Kasumi-1 (cell line): ENCODE results near the gene NPPC.

Source experiments
- DNase-seq, 2 experiments: peaks; one replicate each; lab custom pipeline; 2025; lab: John Stamatoyannopoulos, UW

The NPPC gene

GRCh38 chr2:231935207-231935524, 9.0 kb upstream of the NPPC start:
- DNase-seq = no peak

- no peak for DNase-seq
Observed at GRCh38 chr2:231934441-231935206, 8.4 kb upstream of the NPPC start.

GRCh38 chr2:231933916-231934401, 7.8 kb upstream of the NPPC start:
- no peak for DNase-seq

- no peak for DNase-seq
Observed at GRCh38 chr2:231932985-231933915, 7.1 kb upstream of the NPPC start.

GRCh38 chr2:231932711-231932970, 6.4 kb upstream of the NPPC start:
- DNase-seq = no peak

- DNase-seq = no peak
Observed at GRCh38 chr2:231931481-231931915, 5.3 kb upstream of the NPPC start.

GRCh38 chr2:231930593-231931281, 4.5 kb upstream of the NPPC start:
- DNase-seq = no peak

- DNase-seq = no peak
Observed at GRCh38 chr2:231929961-231930592, 3.9 kb upstream of the NPPC start.

- no peak for DNase-seq
Observed at GRCh38 chr2:231928901-231929725, 2.9 kb upstream of the NPPC start.

GRCh38 chr2:231928481-231928880, 2.3 kb upstream of the NPPC start:
- no peak for DNase-seq

- DNase-seq = no peak
Observed at GRCh38 chr2:231927566-231927890, 1.3 kb upstream of the NPPC start.

- DNase-seq = no peak
Observed at GRCh38 chr2:231926761-231927565, 767 bp upstream of the NPPC start.

- peak in 1 of 2 experiments; percentile 4 for DNase-seq
Observed at GRCh38 chr2:231925303-231926179, 655 bp downstream of the NPPC start.

GRCh38 chr2:231924889-231925275, 1.3 kb downstream of the NPPC start:
- DNase-seq = no peak

- no peak for DNase-seq
Observed at GRCh38 chr2:231923951-231924888, 2.0 kb downstream of the NPPC start.

GRCh38 chr2:231923010-231923344, 3.2 kb downstream of the NPPC start:
- DNase-seq = no peak

GRCh38 chr2:231922311-231923009, 3.7 kb downstream of the NPPC start:
- no peak for DNase-seq

GRCh38 chr2:231920795-231921194, 5.4 kb downstream of the NPPC start:
- DNase-seq = no peak
